ENCODE measurements around the gene RHBDL3.

DNA sequence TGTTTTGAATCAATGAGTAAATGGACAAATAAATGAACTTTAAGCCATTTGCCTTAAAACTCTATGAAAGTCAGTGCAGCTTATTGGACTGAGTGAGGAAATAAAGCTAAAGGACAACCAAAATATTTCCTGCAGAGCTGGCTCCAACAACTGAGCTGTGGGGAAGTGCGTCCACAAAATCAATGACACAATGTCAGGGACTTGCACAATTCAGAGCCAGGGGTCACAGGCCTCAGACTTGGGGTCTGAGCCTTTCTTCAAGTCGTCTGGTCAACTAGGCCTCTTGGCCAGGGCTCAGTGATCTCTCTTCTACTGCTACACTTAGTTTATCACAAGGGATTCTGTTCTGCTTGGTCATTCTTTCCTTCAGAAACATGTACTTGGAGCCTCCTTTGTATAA, 26.2 kb upstream of the RHBDL3 start:
- TF ChIP-seq RCOR1 (IDR thresholded peaks at IDR 0.05; ENCODE audit: low read depth, low read length): no peak
- TF ChIP-seq, protein P1, sequence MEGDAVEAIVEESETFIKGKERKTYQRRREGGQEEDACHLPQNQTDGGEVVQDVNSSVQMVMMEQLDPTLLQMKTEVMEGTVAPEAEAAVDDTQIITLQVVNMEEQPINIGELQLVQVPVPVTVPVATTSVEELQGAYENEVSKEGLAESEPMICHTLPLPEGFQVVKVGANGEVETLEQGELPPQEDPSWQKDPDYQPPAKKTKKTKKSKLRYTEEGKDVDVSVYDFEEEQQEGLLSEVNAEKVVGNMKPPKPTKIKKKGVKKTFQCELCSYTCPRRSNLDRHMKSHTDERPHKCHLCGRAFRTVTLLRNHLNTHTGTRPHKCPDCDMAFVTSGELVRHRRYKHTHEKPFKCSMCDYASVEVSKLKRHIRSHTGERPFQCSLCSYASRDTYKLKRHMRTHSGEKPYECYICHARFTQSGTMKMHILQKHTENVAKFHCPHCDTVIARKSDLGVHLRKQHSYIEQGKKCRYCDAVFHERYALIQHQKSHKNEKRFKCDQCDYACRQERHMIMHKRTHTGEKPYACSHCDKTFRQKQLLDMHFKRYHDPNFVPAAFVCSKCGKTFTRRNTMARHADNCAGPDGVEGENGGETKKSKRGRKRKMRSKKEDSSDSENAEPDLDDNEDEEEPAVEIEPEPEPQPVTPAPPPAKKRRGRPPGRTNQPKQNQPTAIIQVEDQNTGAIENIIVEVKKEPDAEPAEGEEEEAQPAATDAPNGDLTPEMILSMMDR (IDR thresholded peaks at IDR 0.05): no peak
- no peak for TF ChIP-seq POLR2A (IDR thresholded peaks at IDR 0.05; ENCODE audit: low read length)
- TF ChIP-seq, protein P2, sequence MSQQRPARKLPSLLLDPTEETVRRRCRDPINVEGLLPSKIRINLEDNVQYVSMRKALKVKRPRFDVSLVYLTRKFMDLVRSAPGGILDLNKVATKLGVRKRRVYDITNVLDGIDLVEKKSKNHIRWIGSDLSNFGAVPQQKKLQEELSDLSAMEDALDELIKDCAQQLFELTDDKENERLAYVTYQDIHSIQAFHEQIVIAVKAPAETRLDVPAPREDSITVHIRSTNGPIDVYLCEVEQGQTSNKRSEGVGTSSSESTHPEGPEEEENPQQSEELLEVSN (IDR thresholded peaks at IDR 0.05; ENCODE audit: borderline replicate concordance, low read depth): no peak
- TF ChIP-seq HOXB5 (CRISPR knock-in tag; IDR thresholded peaks at IDR 0.05): no peak
- no peak for TF ChIP-seq BHLHE40 (IDR thresholded peaks at IDR 0.05; ENCODE audit: low read depth, low read length)
- TF ChIP-seq CBX2 (IDR thresholded peaks at IDR 0.05; ENCODE audit: borderline replicate concordance, low read depth): no peak
- no peak for TF ChIP-seq NR3C1 (IDR thresholded peaks at IDR 0.05)
- TF ChIP-seq KDM5A (IDR thresholded peaks at IDR 0.05): no peak
- no peak for TF ChIP-seq FOSL2 (IDR thresholded peaks at IDR 0.05)
- no peak for TF ChIP-seq FOSL2 (CRISPR knock-in tag; IDR thresholded peaks at IDR 0.05)
- no peak for TF ChIP-seq CEBPB (IDR thresholded peaks at IDR 0.05)
- TF ChIP-seq RAD21 (conservative IDR thresholded peaks at IDR 0.05 in 1 of 2, IDR thresholded peaks at IDR 0.05 in 1 of 2): no peak
- TF ChIP-seq EP300 (IDR thresholded peaks at IDR 0.05): no peak

All from A549 (cell line).